ENCODE measurements around the gene TP63.

TP63 gene

DNA sequence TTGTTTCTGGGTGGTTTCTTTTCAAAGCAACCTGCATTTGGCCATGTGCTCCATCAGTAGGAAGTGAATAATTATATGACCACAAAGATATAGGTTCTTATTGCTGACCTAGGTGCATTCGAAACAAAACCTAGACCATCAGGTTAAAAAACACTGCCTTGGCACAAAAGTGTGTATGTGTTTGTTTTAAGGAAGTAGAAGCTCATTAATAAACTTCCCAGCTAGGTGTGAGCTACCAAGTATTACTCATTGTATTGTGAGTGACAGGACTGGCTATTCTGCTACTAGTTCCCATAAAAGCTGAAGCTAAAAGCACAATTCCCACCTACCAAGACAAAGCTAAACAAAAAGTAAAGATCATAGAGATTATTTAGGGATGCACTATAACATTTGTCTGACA is 168.2 kb downstream of the TP63 start:
- Histone ChIP-seq H3K4me3 (ENCODE audit: insufficient read depth in 1 of 2, low read depth in 1 of 2, low read length in 2 of 2) (no peak overlapping the region), H3K4me2 (ENCODE audit: low read length, poor library complexity, severe bottlenecking) (no peak overlapping the region), H2AFZ (ENCODE audit: low read depth, low read length) (no peak overlapping the region), H3K14ac (ENCODE audit: low read length in 2 of 2) (no peak overlapping the region), H2BK5ac (ENCODE audit: low read depth, low read length, poor library complexity, severe bottlenecking) (no peak overlapping the region), H3K9me3 (ENCODE audit: control insufficient read depth, low read length) (no peaks in the 10 kb centered on the region), H3K27ac (ENCODE audit: low read length, poor library complexity, severe bottlenecking) (no peak overlapping the region), H3K4ac (ENCODE audit: low read depth in 1 of 2, low read length in 2 of 2) (no peak overlapping the region), H3K36me3 (ENCODE audit: control insufficient read depth in 1 of 2, insufficient read depth in 2 of 2, low read depth in 1 of 2, low read length in 2 of 2) (no peaks in the 10 kb centered on the region), H2BK15ac (ENCODE audit: low read depth, poor library complexity, severe bottlenecking) (no peak overlapping the region), H4K8ac (ENCODE audit: low read length) (no peak overlapping the region), H4K91ac (ENCODE audit: low read length) (no peak overlapping the region), H3K23ac (ENCODE audit: low read length in 2 of 2) (no peak overlapping the region), H2AK5ac (ENCODE audit: low read length, severe bottlenecking) (no peak overlapping the region), H3K18ac (ENCODE audit: low read depth in 1 of 2, low read length in 2 of 2) (no peak overlapping the region), H3K79me1 (replicated peaks; ENCODE audit: low read length, poor library complexity, severe bottlenecking) (no peaks in the 10 kb centered on the region), H3K4me1 (ENCODE audit: control insufficient read depth, insufficient read depth, low read depth, low read length) (no peaks in the 10 kb centered on the region), H2BK120ac (ENCODE audit: low read depth, low read length) (no peak overlapping the region), H3K27me3 (ENCODE audit: control insufficient read depth in 1 of 2, insufficient read depth in 1 of 2, low read length in 2 of 2) (no peaks in the 10 kb centered on the region), H2BK12ac (ENCODE audit: low read length in 2 of 2) (no peak overlapping the region), H3K9ac (ENCODE audit: low read length) (no peak overlapping the region)
- DNase-seq: no peak
- WGBS: no CpG with 5 or more reads among the region's 1 CpG

DNA sequence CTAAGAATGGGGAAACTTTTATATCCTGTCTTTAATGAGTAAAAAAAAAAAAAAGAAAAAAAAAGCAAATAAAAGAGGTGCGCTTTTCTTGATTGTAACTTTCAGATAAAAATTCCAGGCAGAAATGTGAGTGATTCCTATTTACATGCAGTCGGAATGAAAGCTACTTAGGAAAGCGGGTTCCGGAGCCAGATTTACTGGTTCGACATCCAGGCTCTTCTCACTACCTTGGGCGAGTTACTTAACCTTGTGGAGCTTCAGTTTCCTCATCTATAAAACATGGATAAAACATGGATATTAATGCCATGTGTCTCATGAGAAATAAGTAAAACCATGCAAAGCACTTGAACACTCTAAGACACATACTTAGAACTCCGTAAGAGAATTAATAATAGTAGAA is 169.2 kb downstream of the TP63 start:
- DNase-seq: no peak
- H4K91ac ChIP-seq (ENCODE audit: low read length): no peak overlapping the region
- H3K79me1 ChIP-seq (replicated peaks; ENCODE audit: low read length, poor library complexity, severe bottlenecking): no peaks in the 10 kb centered on the region
- H2BK12ac ChIP-seq (ENCODE audit: low read length in 2 of 2): no peak overlapping the region
- WGBS: 94% methylated on average over 4 of the region's 7 CpGs
- H3K4ac ChIP-seq (ENCODE audit: low read depth in 1 of 2, low read length in 2 of 2): no peak overlapping the region
- no peak overlapping the region for H3K27ac ChIP-seq (ENCODE audit: low read length, poor library complexity, severe bottlenecking)
- H3K9ac ChIP-seq (ENCODE audit: low read length): no peak overlapping the region
- no peak overlapping the region for H3K14ac ChIP-seq (ENCODE audit: low read length in 2 of 2)
- H3K36me3 ChIP-seq (ENCODE audit: control insufficient read depth in 1 of 2, insufficient read depth in 2 of 2, low read depth in 1 of 2, low read length in 2 of 2): no peaks in the 10 kb centered on the region
- H2AK5ac ChIP-seq (ENCODE audit: low read length, severe bottlenecking): no peak overlapping the region
- H3K4me1 ChIP-seq (ENCODE audit: control insufficient read depth, insufficient read depth, low read depth, low read length): no peaks in the 10 kb centered on the region
- H3K18ac ChIP-seq (ENCODE audit: low read depth in 1 of 2, low read length in 2 of 2): no peak overlapping the region
- H3K23ac ChIP-seq (ENCODE audit: low read length in 2 of 2): no peak overlapping the region
- H3K4me3 ChIP-seq (ENCODE audit: insufficient read depth in 1 of 2, low read depth in 1 of 2, low read length in 2 of 2): no peak overlapping the region
- H2AFZ ChIP-seq (ENCODE audit: low read depth, low read length): no peak overlapping the region
- no peak overlapping the region for H2BK120ac ChIP-seq (ENCODE audit: low read depth, low read length)
- H2BK5ac ChIP-seq (ENCODE audit: low read depth, low read length, poor library complexity, severe bottlenecking): no peak overlapping the region
- H3K4me2 ChIP-seq (ENCODE audit: low read length, poor library complexity, severe bottlenecking): no peak overlapping the region
- H2BK15ac ChIP-seq (ENCODE audit: low read depth, poor library complexity, severe bottlenecking): no peak overlapping the region
- no peaks in the 10 kb centered on the region for H3K9me3 ChIP-seq (ENCODE audit: control insufficient read depth, low read length)
- H3K27me3 ChIP-seq (ENCODE audit: control insufficient read depth in 1 of 2, insufficient read depth in 1 of 2, low read length in 2 of 2): no peaks in the 10 kb centered on the region
- H4K8ac ChIP-seq (ENCODE audit: low read length): no peak overlapping the region

DNA sequence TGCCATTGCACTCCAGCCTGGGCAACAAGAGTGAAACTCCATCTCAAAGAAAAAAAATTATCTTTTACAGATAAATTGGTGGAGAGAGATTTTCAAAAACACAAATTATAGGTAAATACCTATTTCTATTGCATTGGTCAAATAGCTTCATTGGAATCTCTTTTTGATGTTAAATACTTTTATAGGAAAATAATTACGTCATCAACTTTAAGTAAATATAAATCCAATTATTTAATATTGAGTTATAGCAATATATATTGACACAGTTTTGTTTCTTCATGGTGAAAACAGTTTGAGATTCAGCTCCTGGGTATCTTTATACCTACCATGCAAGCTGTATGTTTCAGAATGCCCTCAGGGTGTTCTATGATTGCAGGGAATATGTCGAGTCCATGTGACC is 172.1 kb downstream of the TP63 start:
- WGBS: no CpG with 5 or more reads among the region's 2 CpGs
- no peak overlapping the region for H4K91ac ChIP-seq (ENCODE audit: low read length)
- H3K79me1 ChIP-seq (replicated peaks; ENCODE audit: low read length, poor library complexity, severe bottlenecking): no peaks in the 10 kb centered on the region
- no peaks in the 10 kb centered on the region for H3K27me3 ChIP-seq (ENCODE audit: control insufficient read depth in 1 of 2, insufficient read depth in 1 of 2, low read length in 2 of 2)
- DNase-seq: no peak
- no peak overlapping the region for H3K27ac ChIP-seq (ENCODE audit: low read length, poor library complexity, severe bottlenecking)
- H2BK5ac ChIP-seq (ENCODE audit: low read depth, low read length, poor library complexity, severe bottlenecking): no peak overlapping the region
- H3K14ac ChIP-seq (ENCODE audit: low read length in 2 of 2): no peak overlapping the region
- H2BK12ac ChIP-seq (ENCODE audit: low read length in 2 of 2): no peak overlapping the region
- H3K23ac ChIP-seq (ENCODE audit: low read length in 2 of 2): no peak overlapping the region
- no peak overlapping the region for H3K18ac ChIP-seq (ENCODE audit: low read depth in 1 of 2, low read length in 2 of 2)
- peaks cover 2% of the 10 kb centered on the region for H3K4me1 ChIP-seq (ENCODE audit: control insufficient read depth, insufficient read depth, low read depth, low read length)
- H2BK120ac ChIP-seq (ENCODE audit: low read depth, low read length): no peak overlapping the region
- H3K4ac ChIP-seq (ENCODE audit: low read depth in 1 of 2, low read length in 2 of 2): no peak overlapping the region
- no peak overlapping the region for H2BK15ac ChIP-seq (ENCODE audit: low read depth, poor library complexity, severe bottlenecking)
- no peak overlapping the region for H3K4me3 ChIP-seq (ENCODE audit: insufficient read depth in 1 of 2, low read depth in 1 of 2, low read length in 2 of 2)
- no peak overlapping the region for H3K9ac ChIP-seq (ENCODE audit: low read length)
- H3K4me2 ChIP-seq (ENCODE audit: low read length, poor library complexity, severe bottlenecking): no peak overlapping the region
- H2AK5ac ChIP-seq (ENCODE audit: low read length, severe bottlenecking): no peak overlapping the region
- no peaks in the 10 kb centered on the region for H3K36me3 ChIP-seq (ENCODE audit: control insufficient read depth in 1 of 2, insufficient read depth in 2 of 2, low read depth in 1 of 2, low read length in 2 of 2)
- H2AFZ ChIP-seq (ENCODE audit: low read depth, low read length): no peak overlapping the region
- no peak overlapping the region for H4K8ac ChIP-seq (ENCODE audit: low read length)
- no peaks in the 10 kb centered on the region for H3K9me3 ChIP-seq (ENCODE audit: control insufficient read depth, low read length)

DNA sequence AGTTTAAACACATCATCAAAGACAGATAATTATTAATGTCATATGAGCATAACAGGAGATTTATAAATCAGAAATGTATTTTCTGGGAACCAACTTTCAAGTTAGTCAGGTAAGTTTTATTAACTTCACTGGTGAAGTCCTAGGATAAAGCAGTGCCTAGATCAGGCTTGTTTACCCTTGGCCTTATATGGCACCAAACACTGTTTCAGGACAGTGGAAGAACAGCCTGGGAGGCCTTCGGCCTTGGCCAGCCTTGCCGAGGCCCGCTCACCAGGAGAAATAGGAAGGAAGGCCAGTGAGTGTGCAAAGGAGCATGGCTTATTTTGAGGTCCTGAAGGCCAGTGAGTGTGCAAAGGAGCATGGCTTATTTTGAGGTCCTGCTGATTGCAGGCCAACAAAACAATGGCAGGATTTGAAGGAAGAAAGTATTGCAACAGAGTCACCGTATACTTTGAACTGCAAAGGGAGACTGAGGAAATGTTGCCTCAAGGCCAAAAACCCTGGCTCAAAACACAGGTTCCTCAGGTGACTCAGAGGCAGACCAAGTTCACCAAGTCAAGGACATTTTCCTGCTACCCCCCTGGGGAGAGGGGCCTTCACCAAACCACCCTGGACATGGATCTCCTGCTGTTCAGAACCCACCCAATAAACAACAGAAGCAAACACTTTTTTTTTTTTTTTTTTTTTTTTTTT is 174.3 kb downstream of the TP63 start:
- Histone ChIP-seq H3K79me1 (replicated peaks; ENCODE audit: low read length, poor library complexity, severe bottlenecking) (no peaks in the 10 kb centered on the region), H3K4me2 (ENCODE audit: low read length, poor library complexity, severe bottlenecking) (no peak overlapping the region), H3K9ac (ENCODE audit: low read length) (no peak overlapping the region), H3K36me3 (ENCODE audit: control insufficient read depth in 1 of 2, insufficient read depth in 2 of 2, low read depth in 1 of 2, low read length in 2 of 2) (no peaks in the 10 kb centered on the region), H3K27ac (ENCODE audit: low read length, poor library complexity, severe bottlenecking) (no peak overlapping the region), H3K4me1 (ENCODE audit: control insufficient read depth, insufficient read depth, low read depth, low read length) (peaks cover 2% of the 10 kb centered on the region), H2BK120ac (ENCODE audit: low read depth, low read length) (no peak overlapping the region), H3K27me3 (ENCODE audit: control insufficient read depth in 1 of 2, insufficient read depth in 1 of 2, low read length in 2 of 2) (no peaks in the 10 kb centered on the region), H3K18ac (ENCODE audit: low read depth in 1 of 2, low read length in 2 of 2) (peak overlapping the region in 1 of 2 experiments; percentile 37), H3K4ac (ENCODE audit: low read depth in 1 of 2, low read length in 2 of 2) (no peak overlapping the region), H3K4me3 (ENCODE audit: insufficient read depth in 1 of 2, low read depth in 1 of 2, low read length in 2 of 2) (no peak overlapping the region), H3K23ac (ENCODE audit: low read length in 2 of 2) (no peak overlapping the region), H2BK5ac (ENCODE audit: low read depth, low read length, poor library complexity, severe bottlenecking) (no peak overlapping the region), H4K91ac (ENCODE audit: low read length) (no peak overlapping the region), H3K9me3 (ENCODE audit: control insufficient read depth, low read length) (no peaks in the 10 kb centered on the region), H3K14ac (ENCODE audit: low read length in 2 of 2) (peak overlapping the region in 1 of 2 experiments; percentile 38), H2AK5ac (ENCODE audit: low read length, severe bottlenecking) (no peak overlapping the region), H2AFZ (ENCODE audit: low read depth, low read length) (no peak overlapping the region), H4K8ac (ENCODE audit: low read length) (no peak overlapping the region), H2BK15ac (ENCODE audit: low read depth, poor library complexity, severe bottlenecking) (no peak overlapping the region), H2BK12ac (ENCODE audit: low read length in 2 of 2) (peak overlapping the region in 1 of 2 experiments; percentile 37)
- DNase-seq: no peak
- WGBS: 86% methylated on average over 4 of the region's 4 CpGs
